A673 (cell line): Measurements from ENCODE around the gene NR6A1. TPM values are rescaled to one million over a fixed set of nuclear protein-coding genes. Genes with fewer than 3 reads are reported as not detected.

ENCODE experiments used
- BruUV-seq: library from RNA; stranded (reverse); fragments of 400-500 nt; replicated peaks from 2 replicates; lab custom pipeline; 2021; lab: Mats Ljungman, UMichigan
- CTCF ChIA-PET: fragments of 300-600 bp; sonication (Branson Sonifier 250); formaldehyde crosslinking; loops from one replicate; lab custom pipeline; 2022; ENCODE audit warnings: antibody characterized with exemption; lab: Charles Lee
- POLR2A ChIA-PET: fragments of 300-600 bp; sonication (Branson Sonifier 250); formaldehyde crosslinking; loops from one replicate; lab custom pipeline; 2022; ENCODE audit warnings: antibody characterized with exemption; ENCODE audit not compliant: low non-redundant PET; lab: Charles Lee
- DNase-seq: peaks from one replicate; pipeline ENCODE4 v3.0.0-alpha.2; 2015; ENCODE audit warnings: low spot score
- H3K27ac ChIP-seq: fragments of 200-600 bp; sonication (generic); 2 replicates; pipeline ENCODE4 v1.5.1; 2016; ENCODE audit warnings: mixed run types, low read depth, mild to moderate bottlenecking, mixed read lengths, antibody characterized with exemption, low read length; ENCODE audit not compliant: poor library complexity, severe bottlenecking
- H3K27me3 ChIP-seq: fragments of 200-600 bp; sonication (generic); replicated peaks from 2 replicates; pipeline ENCODE4 v1.6.1; 2017; ENCODE audit warnings: mixed run types, low read depth, mild to moderate bottlenecking, mixed read lengths, antibody characterized with exemption, low read length; ENCODE audit not compliant: insufficient read depth, poor library complexity
- H3K36me3 ChIP-seq: fragments of 200-600 bp; sonication (generic); 2 replicates; pipeline ENCODE4 v1.6.1; 2016; ENCODE audit warnings: mixed run types, mild to moderate bottlenecking, mixed read lengths, antibody characterized with exemption, low read length; ENCODE audit not compliant: insufficient read depth, poor library complexity, severe bottlenecking
- H3K4me1 ChIP-seq: fragments of 200-600 bp; sonication (generic); 2 replicates; pipeline ENCODE4 v1.6.1; 2017; ENCODE audit warnings: mixed run types, mild to moderate bottlenecking, mixed read lengths, antibody characterized with exemption, low read length; ENCODE audit not compliant: insufficient read depth, poor library complexity, severe bottlenecking
- H3K4me3 ChIP-seq: fragments of 200-600 bp; sonication (generic); 2 replicates; pipeline ENCODE4 v1.5.1; 2016; ENCODE audit warnings: low read depth, mixed run types, mild to moderate bottlenecking, mixed read lengths, low read length; ENCODE audit not compliant: poor library complexity, severe bottlenecking
- H3K9me3 ChIP-seq: fragments of 200-600 bp; sonication (generic); 2 replicates; pipeline ENCODE4 v1.6.1; 2016; ENCODE audit warnings: mixed run types, low read depth, mild to moderate bottlenecking, mixed read lengths, antibody characterized with exemption, low read length; ENCODE audit not compliant: poor library complexity, severe bottlenecking
- EZH2 ChIP-seq: fragments of 200-600 bp; sonication (generic); IDR thresholded peaks from 2 replicates; pipeline ENCODE4 v1.6.1; 2017; ENCODE audit warnings: borderline replicate concordance, low read depth, mild to moderate bottlenecking, mixed read lengths, antibody characterized with exemption, low read length; ENCODE audit not compliant: poor library complexity, severe bottlenecking
- intact Hi-C: fragments of 100-400 bp; cut with micrococcal nuclease; formaldehyde crosslinking; loops from one replicate; pipeline ENCODE4 v1.10.0; 2022; ENCODE audit not compliant: unreplicated experiment
- total RNA-seq: library from RNA; stranded (reverse); gene quantifications from 2 replicates; pipeline ENCODE4 v1.2.3, GENCODE V29; 2021
- TF ChIP-seq, protein P1 (sequence below): fragments of 300-800, 200-600 bp; sonication (generic); conservative IDR thresholded peaks from 2 replicates; pipeline ENCODE4 v1.5.1; 2017; ENCODE audit warnings: low read depth, mild to moderate bottlenecking, antibody characterized with exemption, low read length, moderate library complexity, mixed read lengths

Gene NR6A1
- total RNA-seq, 1 experiment from 2014 or later, result 5.3 TPM

DNA sequence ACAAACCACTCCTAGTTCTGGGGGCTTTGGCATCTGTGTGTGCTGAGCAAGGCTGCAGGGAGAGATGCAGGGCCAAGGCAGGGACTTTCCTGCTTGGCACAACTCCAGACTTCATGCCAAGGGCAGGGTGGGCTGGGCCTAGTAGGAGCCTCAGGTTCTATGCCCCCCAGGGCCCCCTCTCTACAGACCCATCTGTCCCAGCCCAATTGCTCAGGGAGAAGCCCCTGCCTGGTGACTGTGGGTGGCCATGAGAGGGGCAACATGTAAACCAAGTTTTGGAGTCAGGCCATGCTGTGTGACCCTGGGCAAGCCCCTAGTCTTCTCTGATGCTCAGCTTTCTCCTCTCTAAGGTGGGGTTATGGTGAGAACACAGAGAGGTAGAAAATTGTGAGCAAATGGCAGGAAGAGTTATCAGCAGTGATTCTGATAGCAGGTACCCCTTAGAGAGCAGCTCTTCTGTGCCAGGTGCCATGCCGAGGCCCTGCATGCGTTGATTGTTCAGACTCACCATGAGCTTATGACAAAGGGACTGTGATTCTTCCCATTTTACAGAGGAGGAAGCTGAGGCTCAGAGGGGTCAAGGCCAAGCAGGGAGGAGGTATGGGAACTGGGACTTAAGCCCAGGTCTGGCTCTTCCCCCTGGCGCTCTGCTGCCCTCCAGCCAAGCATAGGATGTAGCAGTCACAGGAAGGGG is 11.0 kb upstream of the NR6A1 start:
- no TSS peak for BruUV-seq
- Histone ChIP-seq H3K4me1 (peaks cover 17% of the 10 kb centered on the region), H3K27me3 (no peaks in the 10 kb centered on the region), H3K4me3 (no peak overlapping the region), H3K36me3 (no peaks in the 10 kb centered on the region), H3K27ac (no peak overlapping the region), H3K9me3 (no peaks in the 10 kb centered on the region)
- ChIA-PET CTCF (interaction anchor here (0.6 kb wide), 1 partner anchor 71 kb away, joined by 3 read pairs; the partner anchor contains the start of gene WDR38), POLR2A (no interaction called here)
- intact Hi-C loops, result no loop called here
- TF ChIP-seq EZH2, result no peak
- no peak for DNase-seq

DNA sequence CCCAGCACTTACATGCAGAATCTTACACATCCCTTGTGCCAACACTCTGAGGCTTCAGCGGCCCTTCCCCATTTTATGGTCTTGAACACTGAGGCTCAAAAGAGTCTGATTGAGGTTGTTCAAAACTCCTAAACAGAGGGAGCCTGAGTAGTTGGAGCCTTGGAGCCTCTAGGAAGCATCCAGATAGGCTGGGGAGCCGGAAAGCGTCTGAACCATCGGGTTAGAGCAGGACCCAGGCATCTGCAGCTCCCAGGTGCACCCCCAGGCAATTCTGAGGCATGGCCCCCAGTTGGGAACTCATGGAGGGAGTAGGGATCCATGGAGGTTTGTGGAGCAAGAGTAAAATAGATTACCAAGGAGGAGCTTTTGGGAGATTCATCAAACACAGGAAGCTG is 9.6 kb upstream of the NR6A1 start:
- BruUV-seq, result no TSS peak
- DNase-seq, result no peak
- intact Hi-C loops, result no loop called here
- Histone ChIP-seq H3K9me3 (no peaks in the 10 kb centered on the region), H3K4me1 (peaks cover 21% of the 10 kb centered on the region), H3K36me3 (no peaks in the 10 kb centered on the region), H3K27me3 (no peaks in the 10 kb centered on the region), H3K4me3 (no peak overlapping the region), H3K27ac (no peak overlapping the region)
- POLR2A ChIA-PET, result no interaction called here
- CTCF ChIA-PET, result no interaction called here
- TF ChIP-seq, protein P1, sequence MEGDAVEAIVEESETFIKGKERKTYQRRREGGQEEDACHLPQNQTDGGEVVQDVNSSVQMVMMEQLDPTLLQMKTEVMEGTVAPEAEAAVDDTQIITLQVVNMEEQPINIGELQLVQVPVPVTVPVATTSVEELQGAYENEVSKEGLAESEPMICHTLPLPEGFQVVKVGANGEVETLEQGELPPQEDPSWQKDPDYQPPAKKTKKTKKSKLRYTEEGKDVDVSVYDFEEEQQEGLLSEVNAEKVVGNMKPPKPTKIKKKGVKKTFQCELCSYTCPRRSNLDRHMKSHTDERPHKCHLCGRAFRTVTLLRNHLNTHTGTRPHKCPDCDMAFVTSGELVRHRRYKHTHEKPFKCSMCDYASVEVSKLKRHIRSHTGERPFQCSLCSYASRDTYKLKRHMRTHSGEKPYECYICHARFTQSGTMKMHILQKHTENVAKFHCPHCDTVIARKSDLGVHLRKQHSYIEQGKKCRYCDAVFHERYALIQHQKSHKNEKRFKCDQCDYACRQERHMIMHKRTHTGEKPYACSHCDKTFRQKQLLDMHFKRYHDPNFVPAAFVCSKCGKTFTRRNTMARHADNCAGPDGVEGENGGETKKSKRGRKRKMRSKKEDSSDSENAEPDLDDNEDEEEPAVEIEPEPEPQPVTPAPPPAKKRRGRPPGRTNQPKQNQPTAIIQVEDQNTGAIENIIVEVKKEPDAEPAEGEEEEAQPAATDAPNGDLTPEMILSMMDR, result no peak
- TF ChIP-seq EZH2, result no peak

DNA sequence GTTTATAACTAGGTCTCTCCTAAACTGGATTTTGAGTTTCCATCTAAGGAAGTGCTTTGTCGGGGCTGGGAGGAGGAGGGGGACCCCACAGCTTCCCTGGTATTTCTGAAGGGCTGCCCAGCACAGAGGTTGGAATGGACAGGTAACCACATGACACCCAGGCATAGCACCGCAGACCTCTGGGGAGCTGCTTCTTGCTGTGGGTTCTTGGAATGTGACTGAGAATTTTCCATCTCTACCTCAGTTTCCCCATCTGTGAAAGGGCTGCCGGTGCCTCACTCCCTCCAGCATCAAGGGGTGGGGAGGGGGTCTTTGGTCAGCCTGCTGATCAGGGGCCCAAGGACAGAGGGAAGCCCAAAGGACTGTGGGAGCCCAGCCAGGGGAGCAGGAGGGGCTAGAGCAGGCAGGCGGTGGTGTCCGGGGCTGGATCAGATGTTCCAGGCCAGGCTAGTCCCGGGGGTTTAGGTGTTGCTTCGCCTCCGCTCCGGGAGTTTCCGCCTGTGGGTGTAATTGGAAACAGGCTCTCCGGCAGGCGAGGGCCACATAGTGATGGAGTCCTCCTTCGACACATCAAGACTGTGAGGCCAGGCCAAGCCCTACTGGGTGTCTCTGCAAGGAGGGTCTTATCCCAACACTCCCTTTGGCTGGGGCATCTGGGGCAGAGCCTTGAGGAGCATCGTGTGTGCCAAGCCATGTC is 9.1 kb upstream of the NR6A1 start:
- H3K9me3 ChIP-seq, result no peaks in the 10 kb centered on the region

More for the DNA sequence above, 9.1 kb upstream of the NR6A1 start:
- DNase-seq, result no peak
- Histone ChIP-seq H3K27ac (no peak overlapping the region), H3K4me3 (no peak overlapping the region), H3K4me1 (peaks cover 21% of the 10 kb centered on the region), H3K36me3 (no peaks in the 10 kb centered on the region), H3K27me3 (no peaks in the 10 kb centered on the region)
- TF ChIP-seq, protein P1, result no peak
- no peak for TF ChIP-seq EZH2
- no TSS peak for BruUV-seq
- intact Hi-C loops, result no loop called here
- POLR2A ChIA-PET, result interaction anchor here (0.6 kb wide), 1 partner anchor 590 kb away, joined by 3 read pairs; no protein-coding TSS in a partner anchor
- CTCF ChIA-PET, result interaction anchor here (0.8 kb wide), 1 partner anchor 70 kb away, joined by 3 read pairs; no protein-coding TSS in a partner anchor
